ENCODE results near the gene MAPKAPK3.

Gene MAPKAPK3

DNA sequence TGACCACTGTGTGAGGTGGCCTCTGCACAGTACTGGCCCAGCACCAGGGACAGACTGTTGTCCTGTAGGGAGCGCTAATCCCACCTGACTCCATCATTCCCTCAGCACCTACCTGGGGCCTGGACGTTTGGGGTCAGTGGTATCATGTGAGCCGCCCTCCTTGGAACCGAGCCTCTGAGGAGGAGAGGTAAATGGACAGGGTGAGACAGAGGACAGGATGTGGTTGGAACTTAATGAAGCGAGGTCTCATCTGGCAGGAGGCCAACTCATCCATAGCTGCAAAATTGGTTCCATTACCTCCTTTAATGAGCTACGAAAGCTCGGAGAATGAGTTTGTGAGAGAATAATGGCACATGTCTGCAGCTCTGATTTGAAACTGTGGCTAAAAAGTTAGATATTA lies 13.9 kb downstream of the MAPKAPK3 start:
- no peak for DNase-seq

DNA sequence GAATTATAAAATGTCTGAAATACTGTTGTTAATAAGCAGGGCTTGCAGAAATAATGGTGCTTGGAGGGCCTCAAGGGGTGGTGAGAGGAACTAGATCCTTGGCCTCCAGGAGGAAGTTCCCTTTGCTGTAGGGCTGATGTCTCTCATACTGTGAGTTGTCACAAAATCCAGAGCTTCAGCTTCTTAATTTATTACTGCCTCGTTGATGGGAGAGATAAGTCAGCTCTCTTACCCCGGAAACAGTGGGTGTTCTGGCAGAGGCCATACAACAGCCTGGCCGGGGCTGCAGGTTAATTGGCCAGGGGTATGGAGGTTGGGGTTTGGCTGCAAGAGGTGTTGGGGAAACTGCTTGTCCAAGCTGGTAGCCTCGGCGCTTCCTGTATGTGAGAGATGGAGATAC lies 15.5 kb downstream of the MAPKAPK3 start:
- DNase-seq = no peak

DNA sequence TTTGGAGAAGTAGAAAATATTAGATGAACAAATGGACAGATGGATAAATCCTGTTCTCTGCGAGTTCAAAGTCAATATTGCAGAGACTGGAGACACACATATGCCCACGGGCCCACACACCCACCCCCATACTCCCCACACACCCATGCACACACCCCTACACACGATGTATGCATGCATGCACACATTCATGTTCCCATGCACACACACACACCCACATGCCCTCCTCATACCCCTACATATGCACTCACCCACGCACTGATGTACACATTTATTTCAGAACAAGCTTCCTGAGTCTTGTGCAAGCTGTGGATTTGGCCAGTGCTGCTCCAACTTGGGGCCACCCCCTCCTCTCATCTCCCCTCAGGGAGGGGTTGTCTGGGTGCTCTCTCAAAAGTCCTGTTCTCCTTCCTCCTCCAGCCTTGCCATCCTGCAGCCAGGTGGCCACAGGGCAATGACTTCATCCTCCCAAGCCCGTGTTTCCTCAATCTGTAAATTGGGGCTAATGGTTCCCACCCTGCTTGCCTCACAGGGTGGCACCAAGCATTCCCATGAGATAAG lies 16.4 kb downstream of the MAPKAPK3 start:
- DNase-seq = no peak

DNA sequence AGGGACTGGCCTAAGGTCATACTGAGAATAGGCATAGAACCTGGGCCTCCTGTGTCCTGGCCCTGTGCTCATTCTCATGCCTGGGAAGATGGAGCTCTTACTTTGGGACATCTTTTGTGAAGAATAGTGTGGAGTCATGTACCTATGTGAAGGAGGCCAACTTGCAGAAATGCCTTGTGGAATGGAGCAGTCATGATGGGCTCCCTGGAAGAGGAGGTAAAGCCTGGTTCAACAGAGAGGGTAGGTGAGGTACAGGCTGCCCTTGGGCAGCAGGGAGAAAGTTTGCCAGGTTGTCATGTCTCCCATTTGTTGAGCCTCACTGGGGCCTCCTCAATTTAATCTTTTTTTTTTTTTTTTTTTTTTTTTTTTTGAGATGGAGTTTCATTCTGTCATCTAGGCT lies 18.1 kb downstream of the MAPKAPK3 start:
- no peak for DNase-seq

DNA sequence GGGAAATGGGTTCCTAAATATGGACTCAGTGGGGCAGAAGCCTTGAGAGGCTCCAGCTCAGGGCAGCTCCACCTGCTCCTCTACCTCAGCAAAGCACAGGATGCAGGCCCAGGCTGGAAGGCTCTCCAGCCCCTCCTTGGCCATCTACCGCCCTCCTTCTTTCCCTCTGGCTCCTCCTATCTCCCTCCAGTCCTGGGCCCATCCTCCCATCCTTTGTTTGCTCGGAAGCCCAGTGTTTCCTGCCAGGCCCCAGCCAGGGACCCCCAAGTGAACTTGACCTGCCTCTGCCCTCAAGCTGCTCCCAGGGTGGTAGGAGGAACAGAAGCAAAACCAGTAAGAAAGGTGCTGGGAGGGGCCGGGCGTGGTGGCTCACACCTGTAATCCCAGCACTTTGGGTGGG lies 20.1 kb downstream of the MAPKAPK3 start:
- DNase-seq = no peak

DNA sequence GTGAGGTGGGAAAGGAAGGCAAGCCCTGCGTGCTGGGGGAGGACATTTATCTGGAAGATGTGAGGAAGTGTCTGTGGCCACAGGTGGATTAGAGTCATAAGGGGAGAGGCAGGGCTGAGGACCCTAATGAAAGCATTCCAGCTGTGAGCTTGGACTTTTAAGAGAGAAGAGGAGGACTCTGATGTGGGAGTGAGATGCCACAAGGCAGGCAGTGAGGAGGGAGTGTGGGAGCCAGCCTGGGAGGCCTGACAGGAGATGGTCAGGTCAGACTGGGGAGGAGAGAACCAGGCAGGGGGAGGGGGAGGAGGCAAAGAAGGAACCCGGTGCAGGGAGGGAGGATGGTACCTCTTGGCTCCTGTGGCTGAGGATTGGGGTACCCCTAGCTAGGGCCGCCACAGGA lies 21.0 kb downstream of the MAPKAPK3 start:
- DNase-seq = no peak

DNA sequence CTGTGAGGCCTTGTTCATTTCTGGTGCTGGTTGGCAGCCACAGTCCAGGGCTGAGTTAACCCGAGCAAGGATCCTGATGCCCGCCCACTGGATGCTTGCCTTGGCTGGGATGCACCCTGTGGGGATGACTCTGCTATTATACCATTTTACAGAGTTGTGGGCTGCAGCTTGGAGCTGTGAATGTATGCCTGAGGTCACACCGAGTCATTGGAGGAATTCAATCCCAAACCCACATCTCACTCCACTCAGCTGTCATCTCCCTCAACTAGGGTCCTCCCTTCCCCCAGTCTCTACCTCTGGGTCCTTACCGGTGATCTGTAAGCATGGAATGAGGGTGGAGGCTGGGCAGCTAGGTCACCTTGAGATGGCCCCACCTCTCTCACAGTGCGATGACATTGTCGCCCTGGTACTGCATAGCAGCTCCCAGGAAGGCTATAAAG lies 22.1 kb downstream of the MAPKAPK3 start:
- DNase-seq = no peak

DNA sequence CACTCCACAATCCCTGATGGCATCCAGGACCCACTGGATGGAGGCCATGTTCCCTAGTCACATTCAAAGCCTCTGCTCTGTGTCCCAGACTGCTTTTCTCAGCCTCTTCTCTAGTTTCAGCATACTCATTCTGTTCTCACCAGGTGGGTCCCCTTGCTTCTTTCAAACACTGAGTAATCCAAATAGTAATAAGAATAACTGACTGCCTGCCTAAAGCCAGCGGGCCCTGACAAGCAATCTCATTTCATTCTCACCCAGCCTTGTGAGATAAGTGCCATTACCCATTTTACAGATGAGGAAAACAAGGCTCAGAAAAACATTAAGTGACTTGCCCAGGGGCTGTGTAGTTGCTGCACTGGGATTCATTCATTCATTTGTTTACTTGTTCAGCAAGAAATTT lies 25.4 kb downstream of the MAPKAPK3 start:
- no peak for DNase-seq

DNA sequence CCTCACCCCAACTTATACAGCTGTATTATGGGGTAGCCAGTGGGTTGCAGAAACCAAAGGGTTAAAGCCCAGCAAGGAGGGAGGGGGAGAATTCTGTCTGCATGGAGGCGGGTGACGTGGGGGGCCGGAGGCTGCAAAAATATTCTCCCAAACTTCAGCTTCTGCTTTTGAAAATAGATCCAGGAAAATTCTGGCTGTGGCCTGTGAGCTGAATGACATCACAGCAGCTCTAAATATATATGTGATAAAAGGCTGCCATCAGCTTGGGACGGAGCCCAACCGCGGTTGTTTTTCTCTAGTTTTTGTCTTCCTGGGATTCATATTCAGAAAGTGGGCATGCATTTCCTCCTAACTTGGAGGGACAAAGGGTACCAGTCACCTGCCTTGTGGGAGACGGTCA lies 27.6 kb downstream of the MAPKAPK3 start:
- DNase-seq = no peak

DNA sequence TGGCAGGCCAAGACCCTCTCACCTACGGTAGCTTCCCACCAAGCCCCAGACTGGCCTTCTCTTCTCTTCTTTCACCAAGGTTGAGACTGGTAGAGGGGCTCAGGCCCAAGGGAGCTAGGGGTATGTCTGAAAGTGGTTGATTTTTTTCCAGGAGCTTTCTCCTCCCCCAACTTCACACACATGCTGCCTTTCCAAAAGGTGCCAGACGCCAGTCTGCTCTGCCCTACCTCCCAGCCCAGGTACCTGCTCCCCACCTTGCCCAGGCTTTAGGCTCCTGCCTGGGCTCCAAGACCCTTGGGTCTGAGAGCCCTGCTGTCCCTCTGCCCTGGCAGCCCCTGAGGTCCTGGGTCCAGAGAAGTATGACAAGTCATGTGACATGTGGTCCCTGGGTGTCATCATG lies 28.4 kb downstream of the MAPKAPK3 start:
- no peak for DNase-seq

DNA sequence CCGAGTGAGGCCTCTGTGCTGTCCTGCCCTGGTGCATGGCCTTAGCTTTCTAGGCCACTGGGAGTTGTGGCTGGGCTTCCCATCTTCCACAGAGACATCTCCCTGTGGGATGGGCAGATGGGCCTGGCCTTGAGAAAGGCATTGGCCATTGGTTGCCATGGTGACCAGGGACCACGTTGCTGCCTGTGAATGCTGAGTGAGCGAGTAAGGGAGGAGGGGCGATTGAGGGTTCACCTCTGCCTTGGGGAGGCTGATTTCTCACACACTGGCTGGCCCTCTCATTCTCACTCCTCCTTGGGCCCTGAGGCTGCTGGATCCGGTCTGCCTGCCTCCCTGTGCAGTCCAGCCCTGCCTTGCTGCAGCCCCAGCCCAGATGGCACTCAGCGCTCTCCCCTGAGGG lies 31.4 kb downstream of the MAPKAPK3 start:
- DNase-seq = no peak

DNA sequence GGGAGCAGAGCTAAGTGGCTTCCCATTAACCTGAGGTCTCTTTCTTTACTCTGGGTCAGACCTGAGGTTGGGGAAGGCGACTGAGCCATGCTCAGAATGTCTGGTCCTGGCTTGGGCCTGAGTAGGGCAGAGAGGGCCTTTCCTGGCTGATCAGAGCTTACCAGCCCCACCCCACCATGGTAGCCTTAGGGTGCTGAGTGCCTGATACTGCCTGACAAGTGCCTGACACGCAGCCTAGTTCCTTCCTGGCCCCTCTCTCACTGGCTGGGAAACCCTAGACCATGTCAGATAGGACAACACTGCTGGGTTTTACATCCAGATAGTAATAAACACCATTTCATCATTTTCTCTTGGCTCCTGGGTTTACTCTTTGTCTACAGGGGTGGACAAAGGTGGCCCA lies 32.0 kb downstream of the MAPKAPK3 start:
- no peak for DNase-seq

DNA sequence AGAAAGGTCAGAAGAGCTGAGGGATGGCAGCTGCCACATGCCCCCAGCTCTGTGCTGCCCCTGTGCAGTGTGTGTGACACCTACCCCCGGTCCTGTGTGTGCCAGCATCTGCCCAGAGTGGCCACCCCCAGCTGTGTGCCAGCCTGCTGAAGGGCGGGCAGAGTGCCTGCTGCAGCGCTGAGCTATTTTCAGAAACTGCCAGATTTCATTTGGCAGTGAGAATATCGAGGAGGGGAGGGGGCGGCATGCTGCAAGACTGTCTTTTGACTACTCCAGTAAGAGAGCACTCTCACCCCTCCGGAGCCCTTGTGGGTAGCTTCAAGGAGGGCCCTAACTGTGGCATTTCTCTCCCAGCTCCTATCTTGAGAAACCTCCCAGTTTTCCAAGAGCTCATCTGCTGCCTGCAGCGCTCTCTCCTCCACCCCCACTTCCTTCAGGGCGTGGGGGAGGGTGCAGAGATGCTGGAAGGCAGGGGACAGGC lies 32.5 kb downstream of the MAPKAPK3 start:
- DNase-seq = no peak

DNA sequence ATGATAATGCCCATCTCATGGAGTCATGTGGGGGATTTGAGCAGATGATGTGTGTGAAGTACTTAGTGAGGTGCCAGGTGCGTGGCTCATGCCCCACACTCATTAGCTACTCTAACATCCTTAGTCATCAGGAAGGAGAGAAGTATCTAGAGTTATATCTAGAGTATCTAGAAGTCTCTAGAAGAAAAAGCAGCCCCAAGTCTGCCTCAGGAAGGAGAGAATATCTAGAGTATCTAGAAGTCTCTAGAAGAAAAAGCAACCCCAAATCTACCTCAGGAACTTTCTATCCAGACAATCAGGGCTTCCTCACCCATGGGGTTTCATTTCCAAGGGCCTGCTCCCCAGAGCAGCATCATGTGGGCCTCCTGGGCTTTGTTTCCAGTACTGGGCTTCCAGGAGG lies 33.1 kb downstream of the MAPKAPK3 start:
- DNase-seq = no peak

DNA sequence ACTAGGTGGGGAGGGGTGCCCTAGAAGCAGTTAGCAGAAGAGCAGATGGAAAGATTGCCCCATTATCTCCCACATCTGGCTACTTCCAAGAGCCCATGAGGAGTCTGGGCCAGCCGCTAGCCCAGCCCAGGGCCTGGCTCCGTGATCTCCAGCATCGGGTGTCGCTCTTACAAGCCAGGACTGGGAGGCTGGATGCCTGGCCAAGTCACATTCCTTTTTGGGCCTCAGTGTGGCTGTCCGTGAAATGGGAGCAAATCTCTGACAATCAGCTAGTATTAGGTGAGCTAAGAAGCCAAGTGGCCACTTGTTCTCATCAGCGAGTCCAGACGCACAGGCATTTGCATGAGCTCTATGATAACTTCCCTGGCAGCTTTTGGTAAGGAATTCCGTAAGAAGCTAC lies 34.5 kb downstream of the MAPKAPK3 start:
- DNase-seq = no peak

DNA sequence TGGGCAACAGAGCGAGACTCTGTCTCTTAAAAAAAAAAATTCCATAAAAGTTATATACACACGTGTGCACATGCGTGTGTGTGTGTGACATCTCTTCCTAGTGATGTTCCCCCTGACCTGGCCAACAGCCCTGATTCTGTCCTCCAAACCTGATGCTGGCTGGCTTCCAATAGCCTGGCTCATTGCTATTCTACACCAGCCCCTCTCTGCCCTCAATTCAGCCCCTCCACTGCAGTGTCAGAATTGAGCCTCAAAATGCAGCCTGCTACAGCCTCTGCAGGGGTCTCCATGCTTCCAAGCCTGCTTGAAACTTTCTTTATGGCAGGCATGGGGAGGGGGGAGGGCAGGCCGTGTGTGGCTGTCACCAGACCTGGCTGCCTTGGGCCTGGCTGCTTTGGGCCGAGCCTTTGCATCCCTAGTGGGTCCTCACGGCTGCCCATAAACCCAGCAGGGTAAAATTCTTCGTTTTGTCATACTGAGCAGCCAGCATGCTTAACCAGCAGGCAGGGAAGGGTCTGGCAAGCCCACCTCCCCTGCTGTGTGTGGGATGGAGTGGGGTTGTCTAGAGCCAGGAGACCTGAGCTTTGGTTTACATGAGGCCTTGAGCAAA lies 35.1 kb downstream of the MAPKAPK3 start:
- DNase-seq = no peak

DNA sequence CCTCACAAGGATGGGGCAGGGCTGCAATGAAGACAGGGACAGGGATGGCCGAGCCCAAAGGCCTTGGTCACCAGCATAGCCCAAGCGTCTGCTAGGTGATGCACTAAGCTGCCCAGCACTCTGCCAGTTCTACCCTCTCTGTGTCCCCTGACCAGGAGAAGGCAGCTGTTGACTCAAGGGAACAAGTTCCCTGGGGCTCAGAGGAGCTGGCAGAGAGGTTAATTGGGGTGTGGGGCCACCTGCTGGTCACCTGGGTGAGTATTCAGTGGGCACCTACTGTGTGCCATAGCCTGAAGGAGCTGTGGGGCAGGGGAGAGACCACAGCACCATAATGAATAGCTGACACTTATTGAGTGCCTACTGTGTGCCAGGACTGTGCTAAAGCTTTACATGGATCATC lies 35.8 kb downstream of the MAPKAPK3 start:
- DNase-seq = no peak

DNA sequence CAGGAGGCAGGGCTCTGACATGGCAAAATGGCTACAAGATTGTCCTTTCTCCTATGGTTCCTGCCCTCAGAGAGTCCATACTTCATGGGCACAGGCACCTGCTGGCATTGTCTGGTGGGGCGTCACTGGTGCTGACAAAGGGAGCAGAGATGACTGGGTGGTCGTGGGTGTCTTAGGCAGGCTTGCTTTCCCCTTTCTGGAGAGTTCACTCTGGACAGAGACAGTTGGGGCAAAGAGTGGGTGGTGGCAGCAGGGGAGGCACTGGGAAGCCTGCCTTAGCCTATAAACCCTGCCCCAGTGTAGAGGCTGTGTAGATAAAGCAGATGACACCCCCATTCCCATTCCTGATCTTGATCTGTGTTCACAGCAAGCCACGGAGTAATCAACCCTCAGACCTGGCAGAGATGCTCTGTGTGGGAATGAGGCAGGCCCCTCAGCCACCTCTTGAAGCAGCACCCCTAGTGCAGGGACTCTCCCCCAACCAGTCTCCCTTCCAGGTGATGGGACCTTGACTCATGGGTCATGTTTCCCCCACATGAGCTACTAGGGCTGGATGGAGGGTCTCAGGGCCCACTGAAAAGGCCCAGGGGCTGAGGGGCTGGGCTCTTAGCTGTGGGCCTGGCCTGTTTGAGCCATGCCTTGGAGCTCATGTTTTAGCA lies 37.1 kb downstream of the MAPKAPK3 start:
- DNase-seq = no peak

DNA sequence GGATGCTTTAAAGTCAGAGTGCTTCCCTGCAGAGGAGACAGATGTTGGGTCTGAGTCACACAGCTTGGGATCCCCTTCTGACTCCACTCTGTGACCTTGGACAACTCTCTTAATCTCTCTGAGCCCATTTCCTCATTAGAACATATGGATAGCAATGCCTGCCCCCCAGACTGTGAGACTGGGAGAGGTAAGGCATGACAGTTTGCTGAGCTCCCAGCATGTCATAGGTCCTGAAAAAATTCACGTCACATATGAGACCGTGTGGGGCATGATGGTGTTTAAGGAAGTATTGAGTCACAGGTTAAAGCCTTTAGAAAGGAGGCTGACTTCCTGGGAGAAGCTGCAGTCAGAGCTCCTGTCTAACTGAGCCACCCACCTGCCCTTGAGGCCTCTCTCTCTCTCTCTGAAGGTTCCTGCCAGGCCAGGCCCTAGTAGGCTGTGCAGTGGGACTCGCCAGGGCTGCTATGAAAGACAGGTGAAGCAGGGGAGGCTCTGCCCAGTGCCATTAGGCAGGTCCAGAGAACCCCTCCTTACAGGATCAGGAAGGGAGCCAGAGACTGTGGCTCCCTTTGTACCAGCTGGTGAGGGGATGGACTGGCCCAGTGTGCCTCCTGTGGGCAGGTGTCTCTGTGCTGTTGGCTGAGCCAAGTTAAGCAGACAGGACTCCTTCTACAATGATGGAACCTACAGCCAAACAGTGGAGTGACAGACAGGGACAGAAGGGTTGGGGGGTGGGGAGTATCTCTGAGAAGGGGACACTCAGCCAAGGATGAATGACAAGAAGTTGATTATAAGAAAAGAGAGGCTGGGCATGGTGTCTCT lies 38.3 kb downstream of the MAPKAPK3 start:
- no peak for DNase-seq

DNA sequence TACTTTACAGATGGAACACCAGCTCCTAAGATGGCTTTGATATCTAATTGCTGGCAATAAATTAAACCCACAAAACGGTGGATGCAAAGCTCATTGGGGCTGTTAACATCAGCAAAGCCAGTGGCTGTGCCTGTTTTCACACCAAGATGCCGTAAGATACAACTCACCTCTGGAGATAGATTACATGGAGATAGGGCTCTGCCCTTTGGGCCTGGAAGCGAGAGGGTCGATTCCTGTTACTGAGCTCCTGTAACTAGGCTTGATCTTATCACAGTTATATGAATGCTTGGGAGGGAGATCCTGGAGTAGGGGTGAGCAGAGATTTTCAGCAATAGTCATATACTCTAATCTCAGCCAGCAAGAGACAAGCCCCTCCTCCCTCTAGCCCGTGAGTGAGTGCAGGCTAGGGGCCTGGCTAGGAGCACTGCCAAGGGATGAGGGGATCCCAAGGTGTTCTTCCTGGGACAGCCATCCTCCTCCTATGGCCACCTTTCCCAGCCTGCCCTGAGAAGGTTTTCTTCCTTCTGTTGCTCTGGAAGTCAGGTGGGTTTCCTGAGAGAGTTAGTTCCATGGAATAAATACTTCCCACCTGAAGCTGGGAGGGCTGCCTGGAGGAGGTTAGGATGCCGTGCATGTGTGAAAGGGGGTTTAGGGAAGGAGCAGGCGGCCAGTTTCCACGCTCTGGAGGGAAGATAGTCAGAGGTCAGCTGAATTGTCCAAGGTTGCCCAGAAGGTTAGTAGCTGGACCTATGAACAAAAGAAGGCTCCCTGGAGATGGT lies 39.7 kb downstream of the MAPKAPK3 start:
- DNase-seq = no peak

DNA sequence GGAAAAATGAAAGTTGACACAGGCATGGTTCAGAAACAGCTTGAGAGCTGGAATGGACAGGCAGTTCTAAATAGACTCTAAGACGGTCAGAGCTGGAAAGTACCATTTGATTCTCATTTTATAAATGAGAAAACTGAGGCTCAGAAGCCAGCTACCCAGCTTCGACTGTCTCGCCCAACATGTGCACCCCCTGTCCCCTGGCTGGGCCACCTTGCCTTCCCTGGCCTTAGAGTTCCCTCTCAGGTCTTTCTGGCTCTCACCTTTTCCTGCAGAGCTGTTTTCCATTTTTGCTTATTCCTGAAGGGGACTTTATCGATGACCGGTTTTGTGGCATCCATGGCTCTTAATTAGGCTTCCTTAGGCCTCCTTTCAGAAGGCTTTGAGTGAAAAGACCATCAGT lies 40.5 kb downstream of the MAPKAPK3 start:
- no peak for DNase-seq

DNA sequence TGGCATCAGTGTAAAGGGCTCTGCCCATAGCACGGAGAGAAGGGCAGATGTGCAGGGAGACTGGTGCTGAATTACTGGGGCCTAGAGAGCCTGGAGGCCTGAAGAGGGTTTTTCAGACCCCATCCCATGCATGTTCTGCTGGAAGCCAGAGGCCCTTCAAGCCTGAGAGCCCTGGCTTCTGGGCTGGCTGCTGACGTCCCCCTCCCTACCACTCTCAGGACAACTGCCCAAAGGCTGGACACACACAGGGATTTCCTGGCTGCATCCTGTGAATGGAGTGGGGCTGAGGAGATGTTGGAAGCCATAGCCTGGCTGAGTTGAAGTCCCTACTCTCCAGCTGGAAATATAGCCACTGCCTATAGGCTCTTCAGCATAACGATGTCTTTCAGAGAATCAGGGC lies 40.9 kb downstream of the MAPKAPK3 start:
- DNase-seq = no peak

DNA sequence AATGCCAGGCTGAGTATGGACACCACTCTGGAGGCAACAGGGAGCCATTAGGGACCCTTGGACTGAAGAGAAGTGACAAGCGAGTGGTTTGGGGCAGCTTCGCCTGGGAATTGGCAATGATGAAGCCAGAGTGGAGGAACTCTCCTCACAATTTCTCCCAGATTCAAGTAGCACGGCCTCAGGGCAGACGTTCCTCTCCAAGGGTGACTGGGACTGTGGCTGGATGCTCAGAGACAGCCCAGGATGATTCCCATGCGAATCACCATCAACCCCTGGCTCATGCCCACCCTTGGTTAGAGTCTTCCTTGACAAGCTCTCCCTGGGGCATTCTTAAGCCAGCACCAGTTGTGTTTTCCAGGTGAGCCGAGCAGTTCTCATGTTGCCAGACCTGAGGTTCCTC lies 41.5 kb downstream of the MAPKAPK3 start:
- DNase-seq = no peak
